ENCODE results near the gene FLNA. TPM values are rescaled to one million over a fixed set of nuclear protein-coding genes. Genes with fewer than 3 reads are reported as not detected.
A peak's percentile ranks its signal among the peaks of the same experiment; 100 is the strongest.

The FLNA gene
- total and polyA plus RNA-seq, 9 of the 15 experiments (the other 6 are each of a cell fraction or from before 2014, with no cell fraction given): 6.2 to 735 (median 135) TPM

DNA sequence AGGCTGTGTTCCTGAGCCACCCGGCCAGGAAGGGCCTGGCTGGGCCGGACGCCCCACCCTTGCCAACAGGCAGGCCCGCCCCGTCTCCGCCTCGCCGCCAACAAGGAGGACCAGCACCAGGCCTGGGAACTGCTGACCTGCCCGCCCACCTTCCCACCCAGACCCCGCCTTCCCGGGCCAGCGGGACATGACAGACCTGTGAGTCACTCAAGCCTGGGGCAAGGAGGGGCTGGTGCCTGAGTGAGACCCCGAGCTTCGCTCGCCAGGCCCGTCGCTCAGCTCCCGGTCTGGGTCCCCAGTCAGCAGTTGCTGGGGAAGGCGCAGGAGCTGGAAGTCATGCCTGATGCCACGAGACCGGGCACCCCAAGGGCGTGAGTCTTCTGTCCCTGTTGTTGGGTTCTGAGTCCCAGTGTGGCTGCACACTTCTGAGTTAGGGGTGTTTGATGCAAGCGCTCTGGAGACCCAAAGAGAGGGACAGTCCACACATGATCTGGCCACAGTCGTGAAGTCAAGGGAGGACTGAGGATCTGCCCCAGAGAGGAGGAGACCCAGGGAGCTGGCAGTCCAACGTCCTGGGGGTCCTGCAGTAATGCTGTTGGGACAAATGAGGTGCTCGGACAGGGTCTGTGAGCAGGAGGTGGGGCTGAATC, 34.9 kb upstream of the FLNA start, which contains the start of gene DNASE1L1 (continued):
- TF ChIP-seq, protein P1, sequence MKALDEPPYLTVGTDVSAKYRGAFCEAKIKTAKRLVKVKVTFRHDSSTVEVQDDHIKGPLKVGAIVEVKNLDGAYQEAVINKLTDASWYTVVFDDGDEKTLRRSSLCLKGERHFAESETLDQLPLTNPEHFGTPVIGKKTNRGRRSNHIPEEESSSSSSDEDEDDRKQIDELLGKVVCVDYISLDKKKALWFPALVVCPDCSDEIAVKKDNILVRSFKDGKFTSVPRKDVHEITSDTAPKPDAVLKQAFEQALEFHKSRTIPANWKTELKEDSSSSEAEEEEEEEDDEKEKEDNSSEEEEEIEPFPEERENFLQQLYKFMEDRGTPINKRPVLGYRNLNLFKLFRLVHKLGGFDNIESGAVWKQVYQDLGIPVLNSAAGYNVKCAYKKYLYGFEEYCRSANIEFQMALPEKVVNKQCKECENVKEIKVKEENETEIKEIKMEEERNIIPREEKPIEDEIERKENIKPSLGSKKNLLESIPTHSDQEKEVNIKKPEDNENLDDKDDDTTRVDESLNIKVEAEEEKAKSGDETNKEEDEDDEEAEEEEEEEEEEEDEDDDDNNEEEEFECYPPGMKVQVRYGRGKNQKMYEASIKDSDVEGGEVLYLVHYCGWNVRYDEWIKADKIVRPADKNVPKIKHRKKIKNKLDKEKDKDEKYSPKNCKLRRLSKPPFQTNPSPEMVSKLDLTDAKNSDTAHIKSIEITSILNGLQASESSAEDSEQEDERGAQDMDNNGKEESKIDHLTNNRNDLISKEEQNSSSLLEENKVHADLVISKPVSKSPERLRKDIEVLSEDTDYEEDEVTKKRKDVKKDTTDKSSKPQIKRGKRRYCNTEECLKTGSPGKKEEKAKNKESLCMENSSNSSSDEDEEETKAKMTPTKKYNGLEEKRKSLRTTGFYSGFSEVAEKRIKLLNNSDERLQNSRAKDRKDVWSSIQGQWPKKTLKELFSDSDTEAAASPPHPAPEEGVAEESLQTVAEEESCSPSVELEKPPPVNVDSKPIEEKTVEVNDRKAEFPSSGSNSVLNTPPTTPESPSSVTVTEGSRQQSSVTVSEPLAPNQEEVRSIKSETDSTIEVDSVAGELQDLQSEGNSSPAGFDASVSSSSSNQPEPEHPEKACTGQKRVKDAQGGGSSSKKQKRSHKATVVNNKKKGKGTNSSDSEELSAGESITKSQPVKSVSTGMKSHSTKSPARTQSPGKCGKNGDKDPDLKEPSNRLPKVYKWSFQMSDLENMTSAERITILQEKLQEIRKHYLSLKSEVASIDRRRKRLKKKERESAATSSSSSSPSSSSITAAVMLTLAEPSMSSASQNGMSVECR (CRISPR knock-in tag; IDR thresholded peaks at IDR 0.05): no peak
- TF ChIP-seq, protein P2, sequence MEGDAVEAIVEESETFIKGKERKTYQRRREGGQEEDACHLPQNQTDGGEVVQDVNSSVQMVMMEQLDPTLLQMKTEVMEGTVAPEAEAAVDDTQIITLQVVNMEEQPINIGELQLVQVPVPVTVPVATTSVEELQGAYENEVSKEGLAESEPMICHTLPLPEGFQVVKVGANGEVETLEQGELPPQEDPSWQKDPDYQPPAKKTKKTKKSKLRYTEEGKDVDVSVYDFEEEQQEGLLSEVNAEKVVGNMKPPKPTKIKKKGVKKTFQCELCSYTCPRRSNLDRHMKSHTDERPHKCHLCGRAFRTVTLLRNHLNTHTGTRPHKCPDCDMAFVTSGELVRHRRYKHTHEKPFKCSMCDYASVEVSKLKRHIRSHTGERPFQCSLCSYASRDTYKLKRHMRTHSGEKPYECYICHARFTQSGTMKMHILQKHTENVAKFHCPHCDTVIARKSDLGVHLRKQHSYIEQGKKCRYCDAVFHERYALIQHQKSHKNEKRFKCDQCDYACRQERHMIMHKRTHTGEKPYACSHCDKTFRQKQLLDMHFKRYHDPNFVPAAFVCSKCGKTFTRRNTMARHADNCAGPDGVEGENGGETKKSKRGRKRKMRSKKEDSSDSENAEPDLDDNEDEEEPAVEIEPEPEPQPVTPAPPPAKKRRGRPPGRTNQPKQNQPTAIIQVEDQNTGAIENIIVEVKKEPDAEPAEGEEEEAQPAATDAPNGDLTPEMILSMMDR (IDR thresholded peaks at IDR 0.05 in 2 of 3, conservative IDR thresholded peaks at IDR 0.05 in 1 of 3; ENCODE audit: insufficient read depth in 2 of 3, low read depth in 1 of 3, low read length in 3 of 3): no peak
- no peak for TF ChIP-seq KDM4B (IDR thresholded peaks at IDR 0.05; ENCODE audit: borderline replicate concordance in 2 of 2, low read depth in 1 of 2)
- peak; percentile 31; the same call in 1 of the 2 replicates for TF ChIP-seq GABPA (tag; conservative IDR thresholded peaks at IDR 0.05; ENCODE audit: low read depth)
- 0 out of 4 replicates have a peak, but pooled peaks of 1 of the 2 experiments have one; percentile 11 for TF ChIP-seq HDAC1 (IDR thresholded peaks at IDR 0.05)
- TF ChIP-seq RBM39 (optimal IDR thresholded peaks at IDR 0.05; ENCODE audit: low read depth, low read length): no peak
- TF ChIP-seq, protein P3, sequence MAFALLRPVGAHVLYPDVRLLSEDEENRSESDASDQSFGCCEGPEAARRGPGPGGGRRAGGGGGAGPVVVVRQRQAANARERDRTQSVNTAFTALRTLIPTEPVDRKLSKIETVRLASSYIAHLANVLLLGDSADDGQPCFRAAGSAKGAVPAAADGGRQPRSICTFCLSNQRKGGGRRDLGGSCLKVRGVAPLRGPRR (CRISPR knock-in tag; IDR thresholded peaks at IDR 0.05): no peak
- TF ChIP-seq ZNF76 (CRISPR knock-in tag; IDR thresholded peaks at IDR 0.05; ENCODE audit: borderline replicate concordance): no peak
- TF ChIP-seq PHF8 (IDR thresholded peaks at IDR 0.05; ENCODE audit: borderline replicate concordance, low read length): peak; percentile 38; the same call in 1 of the 2 replicates
- no peak for TF ChIP-seq MCM5 (IDR thresholded peaks at IDR 0.05; ENCODE audit: low read depth)
- no peak for TF ChIP-seq RFX1 (IDR thresholded peaks at IDR 0.05)
- TF ChIP-seq SAFB2 (IDR thresholded peaks at IDR 0.05; ENCODE audit: borderline replicate concordance, low read depth, low read length, severe bottlenecking): no peak
- peak; percentile 80 for TF ChIP-seq JUN (IDR thresholded peaks at IDR 0.05; ENCODE audit: borderline replicate concordance, low read depth, low read length)
- TF ChIP-seq JUN (CRISPR knock-in tag; IDR thresholded peaks at IDR 0.05; ENCODE audit: borderline replicate concordance): no peak
- TF ChIP-seq JUND (IDR thresholded peaks at IDR 0.05; ENCODE audit: borderline replicate concordance, low read depth, low read length): peak; percentile 86
- peak; percentile 57; the same call in 2 of the 3 replicates for TF ChIP-seq JUND (tag; IDR thresholded peaks at IDR 0.05; ENCODE audit: borderline replicate concordance, low read depth, low read length)
- TF ChIP-seq NR2C1 (IDR thresholded peaks at IDR 0.05): no peak
- no peak for TF ChIP-seq NR2C1 (tag; IDR thresholded peaks at IDR 0.05)
- TF ChIP-seq FOXA1 (IDR thresholded peaks at IDR 0.05; ENCODE audit: borderline replicate concordance): no peak
- TF ChIP-seq SRSF1 (IDR thresholded peaks at IDR 0.05; ENCODE audit: low read depth, low read length): no peak
- TF ChIP-seq HMGN3 (IDR thresholded peaks at IDR 0.05; ENCODE audit: borderline replicate concordance, extremely low read depth, insufficient read length, low read depth, low read length): peak; percentile 76
- TF ChIP-seq MTA3 (IDR thresholded peaks at IDR 0.05; ENCODE audit: borderline replicate concordance): peak; percentile 80; the same call in 1 of the 2 replicates
